PC-3 (cell line): ENCODE measurements around the gene PMP22. TPM values are rescaled to one million over a fixed set of nuclear protein-coding genes. Genes with fewer than 3 reads are reported as not detected.
A peak's percentile ranks its signal among the peaks of the same experiment; 100 is the strongest.

Experiments used
- ATAC-seq: fragments of 200-7000 bp; cut with Tn5 transposase; 2 replicates; pipeline ENCODE4 v1.9.1; 2020; ENCODE audit warnings: mild to moderate bottlenecking, moderate library complexity
- BruUV-seq: library from RNA; stranded (reverse); fragments of 400-500 nt; replicated peaks from 2 replicates; lab custom pipeline; 2021; lab: Mats Ljungman, UMichigan
- CTCF ChIA-PET: fragments of 300-600 bp; sonication (Branson Sonifier 250); formaldehyde crosslinking; loops from one replicate; lab custom pipeline; 2022; ENCODE audit warnings: antibody characterized with exemption; lab: Charles Lee
- POLR2A ChIA-PET: fragments of 300-600 bp; sonication (Branson Sonifier 250); formaldehyde crosslinking; loops from one replicate; lab custom pipeline; 2022; ENCODE audit warnings: antibody characterized with exemption; ENCODE audit not compliant: unreplicated experiment; lab: Charles Lee
- DNase-seq: peaks from one replicate; pipeline ENCODE4 v3.0.0-alpha.2; 2015
- H2AFZ ChIP-seq: fragments of 300-600 bp; sonication (generic); 2 replicates; pipeline ENCODE4 v1.6.0; 2016; ENCODE audit warnings: antibody characterized with exemption, low read length
- H3F3A ChIP-seq: fragments of 300-600 bp; sonication (generic); one replicate; pipeline ENCODE4 v1.6.0; 2017; ENCODE audit warnings: antibody characterized with exemption, low read length, control low read depth, mild to moderate bottlenecking; ENCODE audit not compliant: unreplicated experiment
- H3K27ac ChIP-seq: fragments of 300-600 bp; sonication (generic); 2 replicates; pipeline ENCODE4 v1.5.1; 2016; ENCODE audit warnings: mild to moderate bottlenecking, low read length
- H3K27me3 ChIP-seq: fragments of 300-600 bp; sonication (generic); 2 replicates; pipeline ENCODE4 v1.6.1; 2016; ENCODE audit warnings: low read length, mixed read lengths
- H3K36me3 ChIP-seq: fragments of 300-600 bp; sonication (generic); 2 replicates; pipeline ENCODE4 v1.6.1; 2016; ENCODE audit warnings: low read depth, mixed run types, low read length, mixed read lengths
- H3K4me1 ChIP-seq: fragments of 300-600 bp; sonication (generic); 2 replicates; pipeline ENCODE4 v1.5.1; 2016; ENCODE audit warnings: low read length; ENCODE audit not compliant: insufficient read depth
- H3K4me2 ChIP-seq: fragments of 300-600 bp; sonication (generic); 2 replicates; pipeline ENCODE4 v1.6.0; 2016; ENCODE audit warnings: low read length
- H3K4me3 ChIP-seq: fragments of 300-600 bp; sonication (generic); 2 replicates; pipeline ENCODE4 v1.5.1; 2016; ENCODE audit warnings: mild to moderate bottlenecking, low read length, mixed read lengths
- H3K79me2 ChIP-seq: fragments of 300-600 bp; sonication (generic); 2 replicates; pipeline ENCODE4 v1.6.1; 2017; ENCODE audit warnings: low read length, mixed read lengths
- H3K9ac ChIP-seq: fragments of 300-600 bp; sonication (generic); 2 replicates; pipeline ENCODE4 v1.6.0; 2016; ENCODE audit warnings: mild to moderate bottlenecking, low read length
- H3K9me2 ChIP-seq: fragments of 300-600 bp; sonication (generic); replicated peaks from 2 replicates; pipeline ENCODE4 v1.6.1; 2016; ENCODE audit warnings: mixed run types, low read length, mixed read lengths
- H3K9me3 ChIP-seq: fragments of 300-600 bp; sonication (generic); 2 replicates; pipeline ENCODE4 v1.6.1; 2016; ENCODE audit warnings: low read length, mixed read lengths
- H4K20me1 ChIP-seq: fragments of 300-600 bp; sonication (generic); 2 replicates; pipeline ENCODE4 v1.6.1; 2016; ENCODE audit warnings: low read length, mixed read lengths
- EZH2 ChIP-seq: fragments of 300-600 bp; sonication (generic); IDR thresholded peaks from one replicate; pipeline ENCODE4 v1.6.1; 2017; ENCODE audit warnings: antibody characterized with exemption, mild to moderate bottlenecking, low read length; ENCODE audit not compliant: unreplicated experiment
- EZH2phosphoT487 ChIP-seq: fragments of 300-600 bp; sonication (generic); IDR thresholded peaks from 2 replicates; pipeline ENCODE4 v1.6.1; 2018; ENCODE audit warnings: mild to moderate bottlenecking, antibody characterized with exemption, low read length, borderline replicate concordance
- intact Hi-C: fragments of 100-400 bp; cut with micrococcal nuclease; formaldehyde crosslinking; loops from 2 replicates; pipeline ENCODE4 v1.9.0; 2023
- total RNA-seq: library from RNA; depleted of rRNA; stranded (reverse); fragments of >200 nt; gene quantifications from 2 replicates; pipeline ENCODE4 v1.2.3, GENCODE V29; 2014
- TF ChIP-seq, protein P1 (sequence below): fragments of 300-600 bp; sonication (generic); conservative IDR thresholded peaks from 2 replicates; pipeline ENCODE4 v1.5.1; 2017; ENCODE audit warnings: antibody characterized with exemption, low read depth, mild to moderate bottlenecking, low read length

PMP22 gene
- total RNA-seq, 1 experiment from 2014 or later, result 51.0 TPM

DNA sequence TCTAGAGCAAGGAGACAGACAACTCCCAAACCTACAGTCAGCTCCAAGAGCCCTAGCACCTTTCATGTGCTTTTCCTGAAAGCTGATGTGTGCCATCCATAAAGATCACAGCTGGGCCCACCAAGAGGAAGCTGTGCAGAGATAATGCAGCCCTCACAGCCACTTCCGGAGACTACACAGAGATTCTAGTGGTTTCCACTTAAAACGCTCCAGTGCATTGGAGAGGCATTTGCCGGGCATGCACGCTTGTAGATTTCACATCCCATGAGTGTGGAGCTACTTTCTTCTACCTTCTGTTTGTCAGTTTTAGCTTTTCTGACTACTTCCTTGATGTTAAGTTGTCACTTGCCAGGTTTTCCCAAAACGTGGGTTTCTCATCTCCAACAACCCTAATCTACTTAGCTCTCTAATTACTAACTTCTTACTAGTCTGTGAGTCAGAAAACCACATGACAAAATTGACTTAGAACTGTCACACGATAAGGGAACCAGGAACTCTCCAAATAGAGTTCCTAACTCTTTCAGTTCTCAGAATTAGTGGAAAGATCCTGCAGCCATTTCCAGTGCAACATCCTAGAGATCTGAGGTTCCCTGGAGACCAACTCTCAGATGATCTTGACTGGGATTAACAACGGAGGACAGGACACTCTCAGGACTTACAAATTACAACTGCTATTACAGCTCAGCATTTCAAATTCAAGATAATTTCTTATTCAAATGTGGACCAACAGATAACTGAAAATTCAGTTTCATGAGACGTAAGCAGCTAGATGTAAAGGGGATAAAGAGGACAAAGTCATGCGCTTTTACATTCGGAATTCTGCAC is 28.6 kb downstream of the PMP22 start:
- DNase-seq (peak; percentile 43), ATAC-seq (no peak; the same call in 1 of the 2 replicates)
- TF ChIP-seq, protein P1, sequence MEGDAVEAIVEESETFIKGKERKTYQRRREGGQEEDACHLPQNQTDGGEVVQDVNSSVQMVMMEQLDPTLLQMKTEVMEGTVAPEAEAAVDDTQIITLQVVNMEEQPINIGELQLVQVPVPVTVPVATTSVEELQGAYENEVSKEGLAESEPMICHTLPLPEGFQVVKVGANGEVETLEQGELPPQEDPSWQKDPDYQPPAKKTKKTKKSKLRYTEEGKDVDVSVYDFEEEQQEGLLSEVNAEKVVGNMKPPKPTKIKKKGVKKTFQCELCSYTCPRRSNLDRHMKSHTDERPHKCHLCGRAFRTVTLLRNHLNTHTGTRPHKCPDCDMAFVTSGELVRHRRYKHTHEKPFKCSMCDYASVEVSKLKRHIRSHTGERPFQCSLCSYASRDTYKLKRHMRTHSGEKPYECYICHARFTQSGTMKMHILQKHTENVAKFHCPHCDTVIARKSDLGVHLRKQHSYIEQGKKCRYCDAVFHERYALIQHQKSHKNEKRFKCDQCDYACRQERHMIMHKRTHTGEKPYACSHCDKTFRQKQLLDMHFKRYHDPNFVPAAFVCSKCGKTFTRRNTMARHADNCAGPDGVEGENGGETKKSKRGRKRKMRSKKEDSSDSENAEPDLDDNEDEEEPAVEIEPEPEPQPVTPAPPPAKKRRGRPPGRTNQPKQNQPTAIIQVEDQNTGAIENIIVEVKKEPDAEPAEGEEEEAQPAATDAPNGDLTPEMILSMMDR, result no peak
- TF ChIP-seq EZH2phosphoT487 (no peak), EZH2 (no peak)
- Histone ChIP-seq H3K4me2 (no peak overlapping the region), H3F3A (no peaks in the 10 kb centered on the region), H4K20me1 (peaks cover 17% of the 10 kb centered on the region), H3K27ac (no peak overlapping the region), H3K9me3 (no peaks in the 10 kb centered on the region), H3K79me2 (no peaks in the 10 kb centered on the region), H3K9me2 (no peaks in the 10 kb centered on the region), H3K4me3 (no peak overlapping the region), H3K4me1 (peaks cover 5% of the 10 kb centered on the region), H3K9ac (no peak overlapping the region), H3K27me3 (no peaks in the 10 kb centered on the region), H2AFZ (no peak overlapping the region), H3K36me3 (peaks cover 39% of the 10 kb centered on the region)
- no TSS peak for BruUV-seq
- intact Hi-C loops, result no loop called here
- ChIA-PET POLR2A (no interaction called here), CTCF (no interaction called here)

DNA sequence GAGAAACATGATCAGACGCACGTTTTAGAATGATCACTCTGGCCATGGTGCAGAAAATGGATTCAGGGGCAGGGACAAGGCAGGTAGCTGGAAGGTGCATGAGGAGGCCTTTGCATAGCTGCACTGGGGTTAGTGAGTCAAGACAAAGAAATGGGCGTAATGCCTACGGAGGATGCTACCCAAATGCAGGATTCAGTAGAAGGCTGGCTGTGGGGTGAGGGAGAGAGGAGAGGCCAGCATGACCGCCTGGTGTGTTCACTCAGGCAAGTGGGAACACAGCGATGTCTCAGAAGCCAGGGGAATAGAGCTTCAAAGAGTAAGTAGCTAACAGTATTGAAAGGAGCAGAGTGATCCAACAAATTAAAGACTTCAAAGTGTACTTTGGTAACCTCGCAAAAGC is 31.2 kb downstream of the PMP22 start:
- no TSS peak for BruUV-seq
- CTCF ChIA-PET, result interaction anchor here (0.6 to 1.1 kb wide), 2 partner anchors 13 to 1641 kb away, joined by 3 to 6 read pairs; no protein-coding TSS in a partner anchor
- H3K27me3 ChIP-seq, result no peaks in the 10 kb centered on the region
- H3K9me2 ChIP-seq, result no peaks in the 10 kb centered on the region
- DNase-seq (no peak), ATAC-seq (no peak)
- POLR2A ChIA-PET, result no interaction called here
- H3K4me3 ChIP-seq, result no peak overlapping the region
- H3K4me1 ChIP-seq, result peaks cover 5% of the 10 kb centered on the region
- H3K4me2 ChIP-seq, result no peak overlapping the region
- no peak overlapping the region for H3K27ac ChIP-seq
- peaks cover 17% of the 10 kb centered on the region for H4K20me1 ChIP-seq
- no peaks in the 10 kb centered on the region for H3K79me2 ChIP-seq
- H3K9me3 ChIP-seq, result no peaks in the 10 kb centered on the region
- H3K9ac ChIP-seq, result no peak overlapping the region
- TF ChIP-seq EZH2phosphoT487 (no peak), EZH2 (no peak)
- no peak overlapping the region for H2AFZ ChIP-seq
- H3F3A ChIP-seq, result no peaks in the 10 kb centered on the region
- H3K36me3 ChIP-seq, result peaks cover 46% of the 10 kb centered on the region
- intact Hi-C loops, result no loop called here

DNA sequence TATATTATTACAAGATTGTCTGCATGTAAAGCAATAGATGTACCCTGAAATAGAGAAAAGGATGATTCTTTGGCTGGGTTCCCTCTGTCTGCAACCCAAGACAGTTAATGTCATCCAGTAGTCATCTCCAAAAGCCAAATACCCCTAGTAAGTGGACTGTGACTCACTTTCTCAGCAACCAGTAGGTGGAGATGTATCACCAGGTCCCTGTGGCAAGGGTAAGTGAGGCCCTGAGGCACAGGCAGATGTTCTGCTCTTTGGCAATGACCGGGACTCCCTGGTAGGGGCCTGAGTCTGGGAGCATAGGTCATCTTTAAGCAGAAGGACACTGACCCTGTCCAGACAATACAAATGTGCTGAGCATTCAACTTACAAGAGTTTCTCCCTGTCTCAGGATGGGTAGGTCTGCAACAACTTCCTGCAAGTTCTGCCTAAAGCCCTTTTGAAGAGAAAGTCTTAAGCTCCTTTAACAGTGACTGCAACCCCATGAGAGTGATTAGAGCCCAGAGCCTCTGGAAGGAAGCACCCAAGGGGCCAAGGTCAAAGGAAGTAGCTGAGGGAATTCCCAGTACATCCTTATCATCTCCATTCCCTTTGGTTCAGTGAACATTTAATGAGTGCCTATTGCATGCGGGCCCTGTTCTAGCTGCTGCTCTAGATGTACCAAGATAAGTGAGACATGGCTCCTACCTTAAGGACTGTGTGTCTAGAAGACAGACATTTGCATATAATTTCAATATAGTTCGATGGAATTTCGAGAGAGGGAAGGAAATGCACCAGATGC is 31.9 kb downstream of the PMP22 start:
- H3K4me3 ChIP-seq, result no peak overlapping the region
- H3K9ac ChIP-seq, result no peak overlapping the region
- H4K20me1 ChIP-seq, result peaks cover 17% of the 10 kb centered on the region
- peaks cover 5% of the 10 kb centered on the region for H3K4me1 ChIP-seq
- ATAC-seq, result peak; percentile 86
- H3K9me3 ChIP-seq, result no peaks in the 10 kb centered on the region
- no peaks in the 10 kb centered on the region for H3K27me3 ChIP-seq
- no peaks in the 10 kb centered on the region for H3F3A ChIP-seq
- POLR2A ChIA-PET, result no interaction called here
- CTCF ChIA-PET, result interaction anchor here (1.1 kb wide), 1 partner anchor 14 kb away, joined by 3 read pairs; no protein-coding TSS in a partner anchor
- no peaks in the 10 kb centered on the region for H3K79me2 ChIP-seq
- intact Hi-C loops, result no loop called here
- no peaks in the 10 kb centered on the region for H3K9me2 ChIP-seq
- DNase-seq, result peak; percentile 79
- peaks cover 38% of the 10 kb centered on the region for H3K36me3 ChIP-seq
- TF ChIP-seq EZH2, result no peak
- TF ChIP-seq, protein P1, result peak; percentile 91
- H3K27ac ChIP-seq, result no peak overlapping the region
- H3K4me2 ChIP-seq, result no peak overlapping the region
- no peak overlapping the region for H2AFZ ChIP-seq
- no TSS peak for BruUV-seq
